Right cardiac atrium (tissue), 5 donors: ENCODE results near the gene MBD3L3. TPM values are rescaled to one million over a fixed set of nuclear protein-coding genes. Genes with fewer than 3 reads are reported as not detected.
"Not testable (repeated sequence)": the region's sequence is repeated elsewhere in the genome, so short reads cannot be mapped to it uniquely, and the experiment has no call there.

Experiments
- ATAC-seq, 2 donors: fragments of 200-7000 bp; cut with Tn5 transposase; one replicate each; pipeline versions ENCODE4 v1.8.0 to v1.9.1; 2020; ENCODE audit warnings: moderate library complexity in 2 of 2, mild to moderate bottlenecking in 1 of 2
- DNase-seq, 3 donors: peaks; one replicate each; pipeline ENCODE4 v3.0.0-alpha.2; 2020
- H3K27ac ChIP-seq: one replicate; pipeline ENCODE4 v1.5.1; 2013; ENCODE audit warnings: mild to moderate bottlenecking, low read length, control low read depth, moderate library complexity
- H3K27me3 ChIP-seq: one replicate; pipeline ENCODE4 v1.6.1; 2013; ENCODE audit not compliant: control insufficient read depth, insufficient read depth
- H3K4me1 ChIP-seq: one replicate; pipeline ENCODE4 v1.6.1; 2013; ENCODE audit warnings: low read length; ENCODE audit not compliant: control insufficient read depth, insufficient read depth
- H3K4me3 ChIP-seq: one replicate; pipeline ENCODE4 v1.5.1; 2013; ENCODE audit warnings: low read length, control low read depth
- H3K9me3 ChIP-seq: one replicate; pipeline ENCODE4 v1.6.1; 2013; ENCODE audit warnings: low read length; ENCODE audit not compliant: control insufficient read depth
- WGBS: extraction: QIAGEN DNeasy Blood & Tissue Kit; methylation state at CpG from one replicate; pipeline ENCODE4 v1.1.7; 2013; 5-methylcytosine and 5-hydroxymethylcytosine counted together
- intact Hi-C, 4 donors: fragments of 100-400 bp; cut with DNase I; formaldehyde crosslinking; loops; one replicate each; pipeline versions ENCODE4 v1.11.0 to v1.14.0; 2022 to 2023
- polyA plus RNA-seq: library from polyadenylated mRNA; stranded (reverse); fragments of 200-250 nt; gene quantifications from one replicate; pipeline ENCODE4 v1.2.3, GENCODE V29; 2013
- total RNA-seq, 4 donors: library from RNA; stranded (reverse); fragmentation: NEBNext Ultra II Directional; extraction: Animal tissue kit (Norgen Biotek cat#: 25700); gene quantifications; one replicate each; pipeline ENCODE4 v1.2.1, GENCODE V29; 2021
- donor health status: healthy with polysubstance abuse.
- donor health status: DM: no; HTN: yes; CAD: no.
- donor health status: DM: no; HTN: no; CAD: no.
- donor health status: DM: no; HTN: yes; CAD: no; lungs with severe emphysema.
- donor health status: DM: yes; HTN: yes; CAD: no.

The MBD3L3 gene
- total and polyA plus RNA-seq, 5 donors: not detected

DNA sequence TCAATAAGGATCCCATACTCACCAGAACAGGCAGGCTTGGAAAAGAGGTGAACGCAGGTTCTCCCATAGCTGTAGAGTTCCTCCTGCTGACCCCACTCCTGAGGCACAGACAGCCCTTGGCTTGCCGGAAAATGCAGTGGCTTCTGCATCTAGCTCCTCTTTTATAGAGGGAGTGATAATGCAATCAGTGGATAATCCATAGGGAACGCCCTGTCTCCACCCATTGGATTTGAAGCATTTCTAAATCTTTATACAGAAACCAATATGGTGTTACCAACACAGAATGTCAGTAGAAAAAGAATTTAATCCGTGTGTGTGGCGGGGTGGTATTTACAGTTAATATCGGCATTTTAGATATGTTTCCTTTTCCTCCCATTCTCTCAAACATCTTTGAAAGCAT lies 37.1 kb downstream of the MBD3L3 start, which contains the start of gene MBD3L2B:
Gene MBD3L2B, minus strand, starts transcription at position 101 of the 400 bp plus-strand sequence. Its CDS starts 34 bp downstream, at position 67.
- H3K4me3 ChIP-seq, intact Hi-C loops, H3K9me3 ChIP-seq, H3K27ac ChIP-seq, DNase-seq, ATAC-seq, H3K27me3 ChIP-seq, H3K4me1 ChIP-seq: not testable (repeated sequence)
- WGBS: no CpG with 5 or more reads among the region's 6 CpGs

DNA sequence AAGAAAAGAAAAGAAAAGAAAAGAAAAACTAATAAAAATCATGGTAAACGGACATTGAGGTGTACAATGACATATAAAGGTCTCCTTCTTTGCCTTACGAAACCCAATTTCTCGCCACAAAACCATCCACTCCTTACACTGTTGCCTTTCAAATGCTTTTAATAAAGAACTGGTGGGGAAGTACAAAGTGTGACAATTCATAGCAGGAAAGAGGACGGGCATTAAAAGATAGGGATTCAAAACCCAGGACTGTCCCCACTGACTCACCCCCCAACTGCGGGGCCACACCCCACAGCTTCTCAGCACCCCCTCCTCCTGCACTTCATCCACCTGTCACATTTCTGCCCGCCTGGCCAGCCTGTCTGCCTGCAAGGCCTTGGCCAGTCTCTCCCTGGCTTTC lies 39.6 kb downstream of the MBD3L3 start:
- DNase-seq (no peak), ATAC-seq (no peak)
- Histone ChIP-seq H3K4me1 (no peaks in the 10 kb centered on the region), H3K27me3 (no peaks in the 10 kb centered on the region), H3K4me3 (no peak overlapping the region), H3K9me3 (no peaks in the 10 kb centered on the region), H3K27ac (no peak overlapping the region)
- intact Hi-C loops: no loop called here
- WGBS: 70% methylated on average over 6 of the region's 6 CpGs

DNA sequence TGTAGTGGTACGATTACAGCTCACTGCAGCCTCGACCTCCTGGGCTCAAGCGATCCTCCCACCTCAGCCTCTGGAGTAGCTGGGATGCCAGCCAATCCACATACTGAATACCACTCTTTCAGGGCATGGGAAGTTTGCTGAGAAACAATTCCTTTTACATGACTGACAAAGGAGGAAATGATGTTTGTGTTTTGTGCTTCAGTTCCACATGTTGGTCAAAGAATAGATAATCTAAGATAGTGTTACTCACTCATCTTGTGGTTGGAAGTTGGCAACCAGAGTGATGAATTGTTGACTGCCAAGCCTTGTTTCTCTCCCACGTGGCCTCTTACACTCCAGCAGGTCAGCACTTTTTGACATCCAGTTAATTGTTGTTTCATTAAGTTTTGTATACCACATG lies 44.8 kb downstream of the MBD3L3 start:
- Histone ChIP-seq H3K4me3 (no peak overlapping the region), H3K27ac (no peak overlapping the region), H3K4me1 (no peaks in the 10 kb centered on the region), H3K27me3 (no peaks in the 10 kb centered on the region), H3K9me3 (no peaks in the 10 kb centered on the region)
- no peak for DNase-seq
- ATAC-seq: no peak
- WGBS: 68% methylated on average over 4 of the region's 4 CpGs
- intact Hi-C loops: no loop called here

DNA sequence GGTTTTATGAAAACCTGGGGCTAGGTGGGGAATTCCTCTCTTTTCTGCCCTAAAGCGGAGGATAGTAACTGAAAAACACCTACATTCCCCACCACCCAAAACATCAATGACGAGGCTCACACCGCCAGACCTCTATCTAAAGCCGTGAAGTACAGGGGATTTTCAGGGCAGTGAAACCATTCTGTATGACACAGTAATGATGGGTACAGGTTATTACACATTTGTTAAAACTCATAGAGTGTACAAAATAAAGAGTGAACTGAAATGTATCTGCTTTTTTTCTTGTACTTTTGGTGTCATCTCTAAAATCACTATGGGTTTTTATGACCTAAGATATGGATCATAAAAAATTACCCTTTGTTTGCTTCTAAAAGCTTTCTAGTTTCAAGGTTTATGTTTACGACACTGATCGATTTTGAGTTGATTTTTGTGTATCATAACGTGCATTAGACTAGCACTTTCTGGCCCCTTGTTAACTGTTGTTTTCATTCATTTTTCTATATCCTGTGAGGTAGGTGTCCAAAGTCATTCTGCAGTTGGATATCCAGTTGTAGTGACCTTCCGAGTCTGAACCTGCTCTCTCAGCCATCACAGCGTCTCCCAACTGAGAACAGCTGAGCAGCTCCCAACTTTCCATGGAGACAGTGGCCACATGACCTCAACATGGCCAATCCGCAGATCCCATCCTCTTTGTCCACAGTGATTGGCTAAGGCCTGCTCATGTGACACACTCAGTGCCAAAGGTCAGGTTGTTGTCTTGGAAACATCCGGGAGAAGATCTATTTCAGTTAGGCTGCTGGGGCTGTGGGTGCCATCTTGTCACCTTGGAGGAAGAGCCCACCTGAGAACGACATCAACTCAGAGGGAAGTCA lies 47.5 kb downstream of the MBD3L3 start:
- no peak for ATAC-seq
- Histone ChIP-seq H3K4me3 (no peak overlapping the region), H3K27me3 (no peaks in the 10 kb centered on the region), H3K4me1 (no peaks in the 10 kb centered on the region), H3K27ac (no peak overlapping the region), H3K9me3 (no peaks in the 10 kb centered on the region)
- intact Hi-C loops: no loop called here
- DNase-seq: no peak
- 84% methylated on average over 12 of the region's 12 CpGs for whole genome bisulfite sequencing

DNA sequence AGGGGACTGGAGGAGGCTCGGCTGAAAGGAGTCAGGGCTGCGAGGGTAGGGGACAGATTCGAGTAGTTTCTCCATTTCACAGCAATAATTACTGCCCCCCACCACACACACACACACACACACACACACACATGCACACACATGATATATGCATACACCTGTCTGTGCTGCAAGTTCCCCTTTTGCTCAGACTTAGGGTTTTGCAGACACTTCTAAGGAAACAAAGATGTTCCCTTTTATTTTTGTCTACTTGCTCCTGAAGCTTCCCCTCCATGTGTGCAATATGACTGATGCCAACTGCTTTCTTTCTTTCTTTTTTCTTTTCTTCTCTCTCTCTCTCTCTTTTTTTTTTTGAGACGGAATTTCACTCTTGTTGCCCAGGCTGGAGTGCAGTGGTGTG lies 50.6 kb downstream of the MBD3L3 start:
- H3K4me3 ChIP-seq: no peak overlapping the region
- 62% methylated on average over 4 of the region's 4 CpGs for WGBS
- ATAC-seq (no peak), DNase-seq (no peak)
- H3K4me1 ChIP-seq: no peaks in the 10 kb centered on the region
- no peaks in the 10 kb centered on the region for H3K9me3 ChIP-seq
- H3K27me3 ChIP-seq: no peaks in the 10 kb centered on the region
- no peak overlapping the region for H3K27ac ChIP-seq
- intact Hi-C loops: no loop called here

Other genes starting within 250 kb of the MBD3L3 start
- under 1 TPM; 0.25 to 0.53 (median 0.38) TPM for gene ADGRE1, start 171.1 kb downstream of the MBD3L3 start, total RNA-seq
- not detected for gene ADGRE1, start 171.1 kb downstream of the MBD3L3 start, polyA plus RNA-seq
- gene MBD3L2B, start 37.2 kb downstream of the MBD3L3 start, total RNA-seq: not detected
- not detected for gene MBD3L2B, start 37.2 kb downstream of the MBD3L3 start, polyA plus RNA-seq
- not detected for gene MBD3L5, start 28.1 kb downstream of the MBD3L3 start, total RNA-seq
- not detected for gene MBD3L5, start 28.1 kb downstream of the MBD3L3 start, polyA plus RNA-seq
- not detected for gene MBD3L4, start 18.5 kb downstream of the MBD3L3 start, total RNA-seq
- not detected for gene MBD3L4, start 18.5 kb downstream of the MBD3L3 start, polyA plus RNA-seq
- not detected for gene MBD3L2, start 9.4 kb downstream of the MBD3L3 start, total RNA-seq
- not detected for gene MBD3L2, start 9.4 kb downstream of the MBD3L3 start, polyA plus RNA-seq
- 1 to 10 TPM; 4.8 to 5.8 (median 5.0) TPM for gene ZNF557, start 11.0 kb upstream of the MBD3L3 start, total RNA-seq
- 2.3 TPM for gene ZNF557, start 11.0 kb upstream of the MBD3L3 start, polyA plus RNA-seq
- 10 to 100 TPM; 48.2 to 58.6 (median 55.8) TPM for gene INSR, start 235.7 kb upstream of the MBD3L3 start, total RNA-seq
- gene INSR, start 235.7 kb upstream of the MBD3L3 start, polyA plus RNA-seq: 17.3 TPM